Posterior vena cava (tissue), 2 donors: ENCODE results near the gene PDE3B. TPM values are rescaled to one million over a fixed set of nuclear protein-coding genes. Genes with fewer than 3 reads are reported as not detected.
"Not testable (repeated sequence)": the region's sequence is repeated elsewhere in the genome, so short reads cannot be mapped to it uniquely, and the experiment has no call there.

Experiments used
- DNase-seq: peaks from one replicate; pipeline ENCODE4 v3.0.0-alpha.2; 2020; ENCODE audit warnings: low spot score
- intact Hi-C, 2 donors: fragments of 100-400 bp; cut with DNase I; formaldehyde crosslinking; loops; one replicate each; pipeline versions ENCODE4 v1.14.1 to v1.14.2; 2022 to 2023
- total RNA-seq, 2 donors: library from RNA; stranded (reverse); fragmentation: NEBNext Ultra II Directional; extraction: Animal tissue kit (Norgen Biotek cat#: 25700); gene quantifications; one replicate each; pipeline ENCODE4 v1.2.1, GENCODE V29; 2021
- donor health status: DM: yes; HTN: yes; CAD: no.
- donor health status: DM: yes; HTN: yes; CAD: no.

Gene PDE3B
- total RNA-seq, 2 donors from 2014 or later: 2.1 to 2.8 TPM

DNA sequence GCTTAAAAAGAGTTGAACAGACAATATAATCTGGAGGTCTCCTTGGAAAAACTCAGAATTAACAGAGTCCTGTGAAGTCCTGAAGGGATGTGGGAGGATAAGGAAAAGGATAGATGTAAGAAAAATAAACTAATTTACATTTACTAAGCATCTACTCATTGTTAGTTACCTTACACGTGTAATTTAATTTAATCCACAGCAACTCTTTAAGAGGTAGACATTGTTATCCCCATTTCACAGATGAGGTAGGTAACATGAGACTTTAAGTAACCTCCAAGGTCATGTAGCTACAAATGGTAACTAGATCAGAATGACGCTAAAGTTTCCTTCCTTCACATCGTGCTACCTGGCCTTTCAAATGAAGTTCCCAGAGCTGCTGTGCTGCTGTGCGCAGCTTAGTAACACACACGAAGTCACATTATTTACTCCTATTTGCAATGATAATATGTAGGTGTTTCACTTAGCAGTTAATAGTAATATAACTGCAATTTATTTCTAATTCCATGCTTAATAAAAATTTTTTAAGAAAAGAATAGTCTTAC is 5.7 kb upstream of the PDE3B start:
- intact Hi-C loops: no loop called here
- peak; percentile 29 for DNase-seq

DNA sequence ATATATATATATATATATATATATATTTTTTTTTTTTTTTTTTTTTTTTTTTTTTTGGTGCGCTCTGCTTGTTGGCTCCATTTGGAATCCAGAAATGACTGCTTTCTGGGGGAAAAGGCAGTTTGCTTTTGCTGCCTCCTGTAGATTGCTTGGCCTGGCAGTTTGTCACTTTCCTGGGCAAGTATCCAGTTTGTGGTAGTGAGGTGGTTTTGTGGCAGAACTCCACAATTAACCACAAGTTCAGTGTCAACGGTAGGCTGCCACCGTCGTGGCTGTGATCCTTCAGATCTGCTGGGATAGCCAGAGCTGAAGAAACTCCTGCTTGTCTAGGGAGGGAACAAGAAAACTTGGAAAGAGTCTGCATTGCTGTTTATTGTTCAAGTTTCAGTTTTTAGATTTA is 5.0 kb upstream of the PDE3B start:
- intact Hi-C loops: no loop called here
- no peak for DNase-seq

DNA sequence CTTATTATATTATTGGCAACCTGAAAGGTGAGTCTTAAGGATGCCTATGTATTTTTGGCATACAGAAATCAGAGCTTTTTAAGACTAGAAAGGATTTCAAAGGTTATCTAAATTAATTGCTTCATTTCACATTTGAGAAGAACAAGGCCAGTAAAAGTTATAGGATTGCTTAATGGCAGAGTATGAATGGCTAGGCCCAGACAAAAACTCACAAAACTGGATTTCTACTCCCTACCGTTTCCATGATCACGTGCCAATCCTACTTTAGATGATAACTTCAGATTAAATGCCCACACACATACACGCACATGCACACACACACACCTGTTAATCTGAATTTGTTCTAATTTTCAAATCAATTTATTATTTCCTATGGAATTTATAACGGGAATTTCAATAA is 1.8 kb upstream of the PDE3B start:
- intact Hi-C loops: no loop called here
- no peak for DNase-seq

DNA sequence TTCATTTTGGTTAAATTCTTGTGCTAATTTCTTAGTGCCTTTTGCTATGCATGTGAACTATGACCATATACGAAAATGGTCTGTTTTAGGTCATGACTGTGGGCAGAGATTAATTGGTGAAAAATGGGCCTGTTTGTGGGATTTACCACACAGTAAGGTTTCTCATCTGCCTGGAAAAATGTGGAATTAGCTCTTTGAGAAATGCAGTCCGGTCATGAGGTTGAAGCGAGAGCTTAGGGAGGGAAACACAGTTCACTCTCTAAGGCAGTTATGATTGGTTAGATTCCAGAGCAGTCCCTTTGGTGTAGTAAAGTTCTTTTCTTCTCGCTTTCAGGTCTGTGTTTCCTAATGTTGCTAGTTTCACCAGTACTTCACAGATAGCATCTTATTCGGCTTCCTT is 1.2 kb upstream of the PDE3B start:
- intact Hi-C loops: no loop called here
- DNase-seq: no peak

DNA sequence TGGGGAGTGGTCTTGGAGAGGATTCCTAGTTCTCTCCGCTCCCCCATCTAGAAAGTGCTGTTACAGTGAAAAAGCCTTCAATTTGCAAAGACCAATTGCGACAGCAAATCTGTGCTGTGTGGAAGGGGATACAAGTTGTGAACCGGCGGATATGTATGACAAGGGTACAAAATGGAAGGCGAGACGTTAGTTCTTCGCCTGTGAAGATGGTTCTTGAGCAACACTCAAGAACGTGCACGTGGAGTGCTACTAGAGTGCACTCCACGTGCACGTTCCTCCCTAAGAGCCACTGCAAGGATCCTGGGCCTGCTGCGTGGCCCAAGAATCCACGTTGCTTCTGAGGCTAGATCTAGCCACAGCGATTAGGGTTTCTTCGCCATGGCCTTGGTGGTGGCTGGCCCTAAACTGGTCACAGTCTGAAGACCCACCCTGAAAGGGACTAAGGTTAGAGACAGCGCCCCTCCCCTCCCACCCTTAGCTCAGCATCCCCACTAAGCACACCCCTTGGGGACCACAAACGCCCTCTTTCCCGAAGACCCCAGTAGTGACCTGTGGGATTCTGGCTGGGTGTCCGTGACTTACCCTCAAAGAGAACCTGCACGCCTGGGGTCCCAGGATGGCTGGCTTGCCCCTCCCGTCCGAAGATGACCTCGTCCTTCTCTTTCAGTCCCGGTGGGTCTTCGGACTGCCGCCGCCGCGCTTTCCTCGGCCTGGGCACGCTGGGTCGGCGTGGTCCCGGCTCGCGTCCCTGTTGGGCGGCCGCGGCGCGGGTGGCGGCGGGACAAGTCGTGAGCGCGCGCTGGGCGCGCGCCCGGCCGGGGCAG is 519 bp upstream of the PDE3B start:
- intact Hi-C loops: no loop called here

DNA sequence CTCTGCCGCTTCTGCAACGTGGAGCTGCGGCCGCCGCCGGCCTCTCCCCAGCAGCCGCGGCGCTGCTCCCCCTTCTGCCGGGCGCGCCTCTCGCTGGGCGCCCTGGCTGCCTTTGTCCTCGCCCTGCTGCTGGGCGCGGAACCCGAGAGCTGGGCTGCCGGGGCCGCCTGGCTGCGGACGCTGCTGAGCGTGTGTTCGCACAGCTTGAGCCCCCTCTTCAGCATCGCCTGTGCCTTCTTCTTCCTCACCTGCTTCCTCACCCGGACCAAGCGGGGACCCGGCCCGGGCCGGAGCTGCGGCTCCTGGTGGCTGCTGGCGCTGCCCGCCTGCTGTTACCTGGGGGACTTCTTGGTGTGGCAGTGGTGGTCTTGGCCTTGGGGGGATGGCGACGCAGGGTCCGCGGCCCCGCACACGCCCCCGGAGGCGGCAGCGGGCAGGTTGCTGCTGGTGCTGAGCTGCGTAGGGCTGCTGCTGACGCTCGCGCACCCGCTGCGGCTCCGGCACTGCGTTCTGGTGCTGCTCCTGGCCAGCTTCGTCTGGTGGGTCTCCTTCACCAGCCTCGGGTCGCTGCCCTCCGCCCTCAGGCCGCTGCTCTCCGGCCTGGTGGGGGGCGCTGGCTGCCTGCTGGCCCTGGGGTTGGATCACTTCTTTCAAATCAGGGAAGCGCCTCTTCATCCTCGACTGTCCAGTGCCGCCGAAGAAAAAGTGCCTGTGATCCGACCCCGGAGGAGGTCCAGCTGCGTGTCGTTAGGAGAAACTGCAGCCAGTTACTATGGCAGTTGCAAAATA is 816 bp downstream of the PDE3B start:
- intact Hi-C loops: no loop called here
- DNase-seq: peak; percentile 83

More for the DNA sequence above, 519 bp upstream of the PDE3B start:
- no peak for DNase-seq

DNA sequence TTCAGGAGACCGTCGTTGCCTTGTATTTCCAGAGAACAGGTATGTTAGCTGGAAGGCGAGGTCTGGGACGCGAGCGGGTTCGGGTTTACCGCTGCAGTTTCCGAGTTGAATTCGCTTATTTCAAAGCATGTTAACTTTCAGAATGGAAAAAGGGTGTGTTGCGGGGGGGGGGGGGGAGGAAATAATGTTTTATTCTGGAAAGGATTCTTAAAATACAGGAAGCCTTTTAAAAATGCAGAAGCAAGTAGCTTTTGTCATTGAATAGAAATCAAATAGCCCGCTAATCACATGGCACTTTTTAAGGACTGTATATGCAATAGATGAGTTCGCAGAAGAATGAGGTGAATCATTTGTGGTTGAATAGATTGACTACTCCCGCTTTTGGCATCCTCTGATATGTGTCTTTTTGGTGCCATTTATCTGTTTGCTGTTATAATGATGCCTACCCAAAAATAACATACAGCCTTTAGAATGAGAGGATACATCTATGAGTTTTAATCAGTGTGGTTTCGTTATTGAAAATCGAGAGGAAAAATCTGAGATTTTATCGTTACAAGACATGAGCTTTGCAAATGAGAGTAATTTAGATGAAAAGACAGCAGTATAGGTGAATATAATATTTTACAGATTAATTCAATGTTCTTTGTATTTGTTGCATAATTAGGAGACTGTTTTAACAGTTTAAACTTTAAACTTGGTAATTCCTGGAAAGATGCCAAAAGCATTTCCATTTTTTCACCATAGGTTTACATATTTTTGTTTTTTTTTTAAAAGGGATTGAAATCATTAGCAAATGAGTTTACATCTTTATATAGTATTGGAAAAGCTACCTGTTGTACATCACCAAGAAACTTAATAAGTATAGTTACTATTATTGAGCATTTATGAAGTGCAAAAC is 1.7 kb downstream of the PDE3B start:
- intact Hi-C loops: no loop called here
- DNase-seq: no peak

DNA sequence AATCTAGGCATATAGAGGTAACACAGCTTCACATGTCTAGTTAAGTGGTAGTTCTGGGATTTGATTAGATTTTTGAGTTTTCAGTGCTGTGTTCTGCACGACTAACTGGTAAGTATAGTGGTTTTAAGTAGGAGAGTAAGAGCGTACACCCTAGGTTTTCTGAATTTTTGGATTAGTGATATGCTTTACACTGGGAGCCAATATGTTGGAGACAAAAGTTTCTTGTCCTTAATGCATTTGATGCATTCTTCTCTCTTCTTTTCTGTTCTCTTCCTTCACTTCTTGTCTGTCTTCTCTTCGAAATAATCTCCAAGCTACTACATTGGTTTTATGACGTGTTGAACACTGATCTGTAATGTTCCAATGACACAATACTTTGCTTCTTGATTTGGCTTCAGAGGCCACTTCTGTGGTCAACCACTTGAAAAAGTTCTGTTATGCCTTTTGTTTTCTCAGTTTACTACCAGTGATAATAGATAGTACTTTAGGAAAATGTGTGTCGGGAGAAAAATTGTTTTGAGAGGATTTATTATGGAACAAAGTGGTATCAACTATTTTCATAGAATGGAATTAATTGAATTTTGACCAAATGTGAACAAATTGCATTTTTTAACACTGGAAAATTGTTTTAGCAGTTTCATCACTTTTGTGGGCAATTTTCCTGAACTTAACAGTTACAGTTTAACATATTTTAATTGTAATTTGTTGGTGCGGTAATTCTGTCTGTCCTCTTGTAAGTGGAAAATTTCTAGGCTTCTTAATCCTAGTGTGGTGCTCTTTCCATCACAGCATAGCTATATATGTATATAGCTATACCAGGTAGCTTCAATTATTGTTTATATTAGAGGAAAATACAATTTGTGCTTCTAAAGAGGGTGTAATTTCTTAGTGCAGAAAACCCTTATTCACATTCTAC is 2.6 kb downstream of the PDE3B start:
- DNase-seq: no peak
- intact Hi-C loops: no loop called here

DNA sequence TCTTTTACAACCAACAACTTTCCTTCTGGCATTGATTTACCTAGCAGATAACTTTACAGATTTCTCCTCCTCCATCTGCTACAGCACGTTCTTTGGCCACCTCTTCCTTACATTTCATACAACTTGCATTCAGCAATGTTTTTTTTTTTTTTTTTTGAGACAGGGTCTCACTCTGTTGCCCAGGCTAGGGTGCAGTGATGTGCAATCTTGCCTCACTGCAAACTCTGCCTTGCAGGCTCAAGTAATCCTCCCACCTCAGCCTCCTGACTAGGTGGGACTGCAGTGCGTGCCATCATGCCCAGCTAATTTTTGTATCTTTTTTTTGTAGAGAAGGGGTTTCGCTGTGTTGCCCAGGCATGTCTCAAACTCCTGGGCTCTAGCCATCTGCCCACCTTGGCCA is 6.5 kb downstream of the PDE3B start:
- DNase-seq: no peak
- intact Hi-C loops: no loop called here

DNA sequence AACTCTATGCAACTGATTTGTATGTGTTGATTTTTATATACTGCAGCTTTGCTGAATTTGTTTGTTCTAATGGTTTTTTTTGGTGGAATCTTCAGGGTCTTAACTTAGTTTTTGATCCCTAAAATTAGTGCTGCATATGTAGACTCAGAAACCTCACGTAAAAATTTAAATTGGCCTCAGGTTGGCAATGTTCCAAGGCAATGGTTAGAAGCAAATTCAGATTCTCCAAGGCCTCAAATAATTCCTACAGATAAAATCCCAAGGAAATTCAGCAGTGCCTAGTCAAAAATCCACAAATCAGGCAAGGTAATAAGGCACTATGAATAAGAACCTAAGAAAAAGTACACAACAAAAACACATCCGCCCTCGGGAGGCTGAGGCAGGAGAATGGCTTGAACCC is 9.5 kb downstream of the PDE3B start:
- intact Hi-C loops: no loop called here
- DNase-seq: no peak

DNA sequence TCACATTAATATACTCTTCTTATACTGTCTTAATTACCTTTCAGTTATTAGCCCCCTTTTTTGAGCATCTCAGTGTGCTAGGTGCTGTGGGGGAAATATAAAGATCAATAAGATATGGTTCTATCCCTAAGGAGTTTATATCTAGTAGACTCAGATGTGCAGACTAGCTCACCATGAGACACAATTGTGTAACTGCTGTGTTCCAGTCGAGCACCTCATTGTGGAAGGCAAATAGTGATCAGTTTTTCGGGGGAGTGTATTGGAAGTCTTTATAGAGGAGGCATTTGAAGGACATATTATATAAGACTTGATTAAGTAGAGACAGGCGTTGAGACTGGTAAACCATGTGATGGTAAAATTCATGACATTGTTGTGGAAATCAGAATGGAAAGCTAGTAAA is 11.8 kb downstream of the PDE3B start:
- no peak for DNase-seq
- intact Hi-C loops: no loop called here

DNA sequence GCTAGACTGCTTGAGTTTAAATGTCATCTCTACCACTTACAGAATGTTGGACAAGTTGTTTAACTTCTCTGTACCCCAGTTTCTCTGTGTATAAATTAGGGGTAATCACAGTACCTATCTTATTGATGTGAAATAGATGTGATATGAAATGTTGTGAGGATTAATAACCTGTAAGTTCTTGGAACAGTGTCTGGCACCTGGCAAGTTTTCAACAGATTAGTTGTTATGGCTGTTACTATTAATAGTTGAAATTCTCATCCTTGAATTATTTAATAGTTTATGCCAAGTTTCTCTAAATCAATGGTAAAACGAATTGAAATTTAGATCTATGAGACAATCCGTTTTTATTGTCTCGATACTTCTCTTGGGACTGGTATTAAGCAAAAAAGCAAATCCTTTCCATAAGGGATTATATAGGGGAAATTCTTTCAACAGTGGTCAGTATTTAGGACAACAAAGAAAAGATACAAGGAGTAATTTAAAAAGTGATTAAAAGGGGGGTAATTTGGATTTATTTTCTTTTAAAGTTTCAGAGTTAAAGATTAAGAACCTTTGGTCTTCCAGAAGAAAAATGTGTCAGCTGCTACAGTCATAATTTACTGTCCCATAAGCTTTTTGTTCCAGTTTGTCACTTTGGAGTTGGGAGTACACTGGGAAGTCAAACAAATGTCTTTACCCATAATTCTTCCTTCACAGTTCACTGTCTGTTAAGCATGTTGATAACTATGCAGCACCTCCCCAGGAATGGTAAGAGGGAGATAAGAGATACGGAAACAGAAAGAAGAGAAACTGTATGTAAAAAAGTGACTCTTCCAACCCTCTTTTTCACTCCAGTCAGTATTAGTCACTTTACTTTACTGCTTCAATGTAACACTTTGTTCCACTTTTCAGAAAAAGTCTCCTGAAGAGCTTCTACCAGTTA is 13.2 kb downstream of the PDE3B start:
- intact Hi-C loops: no loop called here
- no peak for DNase-seq

DNA sequence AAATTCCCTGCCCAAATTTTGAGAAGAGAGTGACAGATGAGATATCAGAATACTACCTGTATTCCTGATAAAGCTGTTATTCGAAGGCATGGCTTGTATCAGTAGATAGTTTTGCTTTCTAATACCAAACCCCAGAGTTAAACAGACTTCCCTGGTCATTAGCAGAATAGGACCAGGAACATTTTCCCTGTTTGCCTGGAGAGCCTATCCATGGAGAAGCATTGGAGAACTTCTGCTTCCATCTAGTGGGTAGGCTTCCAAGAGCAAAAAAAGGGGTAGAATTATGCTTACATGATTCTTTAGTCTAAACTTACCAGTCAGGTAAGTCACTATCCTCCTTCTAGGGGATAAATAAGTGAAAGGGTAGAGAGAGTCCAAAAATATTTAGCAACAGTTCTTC is 14.2 kb downstream of the PDE3B start:
- DNase-seq: no peak
- intact Hi-C loops: no loop called here

DNA sequence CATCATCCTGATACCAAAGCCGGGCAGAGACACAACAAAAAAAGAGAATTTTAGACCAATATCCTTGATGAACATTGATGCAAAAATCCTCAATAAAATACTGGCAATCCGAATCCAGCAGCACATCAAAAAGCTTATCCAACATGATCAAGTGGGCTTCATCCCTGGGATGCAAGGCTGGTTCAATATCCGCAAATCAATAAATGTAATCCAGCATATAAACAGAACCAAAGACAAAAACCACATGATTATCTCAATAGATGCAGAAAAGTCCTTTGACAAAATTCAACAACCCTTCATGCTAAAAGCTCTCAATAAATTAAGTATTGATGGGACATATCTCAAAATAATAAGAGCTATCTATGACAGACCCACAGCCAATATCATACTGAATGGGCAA is 21.3 kb downstream of the PDE3B start:
- intact Hi-C loops, DNase-seq: not testable (repeated sequence)

DNA sequence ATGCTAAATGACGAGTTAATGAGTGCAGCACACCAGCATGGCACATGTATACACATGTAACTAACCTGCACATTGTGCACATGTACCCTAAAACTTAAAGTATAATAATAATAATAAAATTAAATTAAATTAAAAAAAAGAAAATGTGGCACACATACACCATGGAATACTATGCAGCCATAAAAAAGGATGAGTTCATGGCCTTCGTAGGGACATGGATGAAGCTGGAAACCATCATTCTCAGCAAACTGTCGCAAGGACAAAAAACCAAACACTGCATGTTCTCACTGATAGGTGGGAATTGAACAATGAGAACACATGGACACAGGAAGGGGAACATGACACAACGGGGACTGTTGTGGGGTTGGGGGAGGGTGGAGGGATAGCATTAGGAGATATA is 23.7 kb downstream of the PDE3B start:
- DNase-seq, intact Hi-C loops: not testable (repeated sequence)

DNA sequence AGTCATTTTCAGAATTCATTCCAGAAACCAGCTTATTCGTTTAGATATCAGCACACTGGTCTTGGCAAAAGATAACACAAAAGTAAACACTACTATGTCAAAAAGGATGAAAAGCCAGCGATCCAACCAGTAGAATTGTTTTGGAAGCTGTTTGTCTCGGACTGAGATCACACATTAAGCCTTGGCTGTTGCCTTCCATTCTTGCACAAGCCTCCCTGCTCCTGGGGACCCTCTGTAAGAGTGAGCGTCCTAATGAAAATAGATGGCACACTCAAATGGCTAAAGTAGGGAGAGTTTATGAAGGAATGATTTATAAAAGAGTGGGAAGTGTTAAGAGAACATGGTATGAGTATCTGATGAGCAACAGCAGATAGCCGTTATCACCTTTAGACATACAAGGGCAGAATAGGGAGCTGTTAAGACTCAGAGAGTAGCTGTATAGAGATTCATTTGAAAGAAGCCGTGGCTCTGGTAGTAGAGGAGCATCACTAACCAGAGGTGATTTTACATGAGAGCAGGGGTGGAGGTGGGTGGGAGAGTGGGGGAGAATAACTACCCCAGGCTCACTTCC is 25.2 kb downstream of the PDE3B start:
- intact Hi-C loops: no loop called here
- DNase-seq: no peak

DNA sequence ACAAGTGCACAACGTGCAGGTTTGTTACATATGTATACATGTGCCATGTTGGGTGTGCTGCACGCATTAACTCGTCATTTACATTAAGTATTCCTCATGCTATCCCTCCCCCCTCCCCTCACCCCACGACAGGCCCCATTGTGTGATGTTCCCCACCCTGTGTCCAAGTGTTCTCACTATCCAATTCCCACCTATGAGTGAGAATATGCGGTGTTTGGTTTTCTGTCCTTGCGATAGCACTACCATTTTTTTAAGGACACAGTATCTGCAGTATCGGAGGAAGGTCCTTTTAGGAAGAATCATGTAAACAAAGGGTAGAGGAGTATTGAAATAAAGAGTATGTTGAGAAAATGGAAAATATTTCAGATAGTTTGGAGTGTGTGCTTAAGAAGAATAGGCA is 25.9 kb downstream of the PDE3B start:
- intact Hi-C loops: no loop called here

More for the DNA sequence above, 25.9 kb downstream of the PDE3B start:
- DNase-seq: no peak
